ENCODE data around the gene COPE. TPM values are rescaled to one million over a fixed set of nuclear protein-coding genes. Genes with fewer than 3 reads are reported as not detected.

The COPE gene
- total RNA-seq, 4 donors from 2014 or later = 205 to 257 (median 224) TPM

GRCh38 chr19:18908917-18909619 lies 10.1 kb downstream of the COPE start:
- H3K4me1 ChIP-seq = no peaks in the 10 kb centered on the region
- TF ChIP-seq POLR2A (IDR thresholded peaks at IDR 0.05) = no peak
- no peak for TF ChIP-seq CTCF (IDR thresholded peaks at IDR 0.05)
- H3K4me3 ChIP-seq = no peak overlapping the region
- peaks cover 0 to 79% (median 0%) of the 10 kb centered on the region in 3 donors for H3K36me3 ChIP-seq
- no peaks in the 10 kb centered on the region for H3K27me3 ChIP-seq
- no peak for DNase-seq
- H3K27ac ChIP-seq = no peak overlapping the region
- H3K9me3 ChIP-seq = no peaks in the 10 kb centered on the region

GRCh38 chr19:18906605-18907519 lies 12.3 kb downstream of the COPE start:
- Histone ChIP-seq H3K27ac (no peak overlapping the region), H3K9me3 (no peaks in the 10 kb centered on the region), H3K4me1 (no peaks in the 10 kb centered on the region), H3K4me3 (no peak overlapping the region), H3K27me3 (no peaks in the 10 kb centered on the region), H3K36me3 (peaks cover 0 to 76% (median 0%) of the 10 kb centered on the region in 3 donors)
- no peak for TF ChIP-seq CTCF (IDR thresholded peaks at IDR 0.05)
- peak in 1 of 3 donors; percentile 42 for DNase-seq

- Histone ChIP-seq H3K9me3 (no peaks in the 10 kb centered on the region), H3K27me3 (no peaks in the 10 kb centered on the region), H3K4me3 (no peak overlapping the region), H3K36me3 (peaks cover 0 to 81% (median 0%) of the 10 kb centered on the region in 3 donors), H3K27ac (no peak overlapping the region), H3K4me1 (no peaks in the 10 kb centered on the region)
- TF ChIP-seq CTCF (IDR thresholded peaks at IDR 0.05) = no peak
- no peak for TF ChIP-seq POLR2A (IDR thresholded peaks at IDR 0.05)
- peak in 1 of 3 donors; percentile 41 for DNase-seq
These were observed 13.5 kb downstream of the COPE start for GRCh38 chr19:18905513-18906236.

GRCh38 chr19:18905058-18905456 lies 14.1 kb downstream of the COPE start:
- DNase-seq = peak in 1 of 3 donors; percentile 31
- Histone ChIP-seq H3K36me3 (peaks cover 0 to 81% (median 0%) of the 10 kb centered on the region in 3 donors), H3K27ac (no peak overlapping the region), H3K27me3 (no peaks in the 10 kb centered on the region), H3K9me3 (no peaks in the 10 kb centered on the region), H3K4me1 (no peaks in the 10 kb centered on the region), H3K4me3 (no peak overlapping the region)
- no peak for TF ChIP-seq CTCF (IDR thresholded peaks at IDR 0.05)
- TF ChIP-seq POLR2A (IDR thresholded peaks at IDR 0.05) = no peak

GRCh38 chr19:18904334-18905057 lies 14.7 kb downstream of the COPE start:
- no peaks in the 10 kb centered on the region for H3K4me1 ChIP-seq
- peaks cover 0 to 82% (median 0%) of the 10 kb centered on the region in 3 donors for H3K36me3 ChIP-seq
- no peak overlapping the region for H3K27ac ChIP-seq
- TF ChIP-seq POLR2A (IDR thresholded peaks at IDR 0.05) (no peak), CTCF (IDR thresholded peaks at IDR 0.05) (no peak)
- no peaks in the 10 kb centered on the region for H3K9me3 ChIP-seq
- DNase-seq = peak in 1 of 3 donors; percentile 43
- no peak overlapping the region for H3K4me3 ChIP-seq
- H3K27me3 ChIP-seq = no peaks in the 10 kb centered on the region
